HG02970 (cell line): ENCODE results near the gene ELL3.
"Not testable (repeated sequence)": the region's sequence is repeated elsewhere in the genome, so short reads cannot be mapped to it uniquely, and the experiment has no call there.

Source experiments
- ATAC-seq: cut with Tn5 transposase; IDR thresholded peaks from one replicate; pipeline ENCODE4 v1.9.1; 2021; ENCODE audit warnings: mild to moderate bottlenecking, moderate library complexity, moderate number of reproducible peaks; ENCODE audit not compliant: unreplicated experiment, low FRiP score

ELL3 gene

DNA sequence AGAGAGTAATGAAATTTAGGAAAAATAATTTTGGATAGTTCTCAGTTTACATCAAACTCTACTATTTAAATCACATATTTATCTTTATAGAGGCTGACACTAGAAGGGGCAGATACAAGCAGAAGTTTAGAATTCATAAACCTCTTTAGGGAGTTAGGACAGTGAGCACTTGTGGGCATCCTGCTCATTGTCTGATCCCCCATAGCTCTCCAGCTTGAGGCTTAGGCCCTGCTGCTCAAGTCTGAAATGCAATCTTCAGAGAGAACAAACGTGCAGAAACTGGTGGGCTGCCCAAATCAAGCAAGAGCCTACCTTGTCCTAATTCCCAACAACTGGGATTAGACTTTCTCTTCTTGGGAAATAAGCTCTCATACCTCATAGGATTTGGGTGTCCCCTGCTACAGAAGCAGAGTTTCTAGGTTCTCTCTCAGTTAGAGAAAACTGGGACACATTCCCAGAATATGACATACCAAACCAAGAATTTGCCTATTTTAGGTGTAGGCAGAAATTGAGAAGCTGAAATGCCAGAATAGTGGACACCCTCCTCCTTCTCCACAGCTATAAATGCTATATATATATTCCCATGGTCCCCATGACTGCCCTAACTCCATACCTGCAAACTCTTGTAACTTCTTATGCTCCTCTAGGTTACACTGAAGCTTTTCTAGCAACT is 48.6 kb downstream of the ELL3 start:
- not testable (repeated sequence) for ATAC-seq

DNA sequence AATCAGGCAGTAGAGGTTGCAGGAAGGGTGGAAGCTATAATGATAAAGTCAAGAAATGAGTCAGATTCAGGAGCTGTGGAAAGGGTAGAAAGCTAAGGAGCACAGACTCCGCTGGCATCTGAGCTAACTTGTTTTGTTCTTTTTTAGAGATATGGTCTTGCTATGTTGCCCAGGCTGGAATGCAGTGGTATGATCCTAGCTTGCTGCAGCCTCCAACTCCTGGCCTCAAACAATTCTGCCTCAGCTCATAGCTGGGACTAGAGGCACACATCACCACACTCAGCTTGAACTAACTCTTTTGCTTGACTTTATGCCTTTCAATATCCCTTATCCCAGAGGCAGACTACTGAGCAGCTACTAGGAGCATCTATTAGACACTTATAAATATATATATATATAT is 50.5 kb downstream of the ELL3 start:
- not testable (repeated sequence) for ATAC-seq

DNA sequence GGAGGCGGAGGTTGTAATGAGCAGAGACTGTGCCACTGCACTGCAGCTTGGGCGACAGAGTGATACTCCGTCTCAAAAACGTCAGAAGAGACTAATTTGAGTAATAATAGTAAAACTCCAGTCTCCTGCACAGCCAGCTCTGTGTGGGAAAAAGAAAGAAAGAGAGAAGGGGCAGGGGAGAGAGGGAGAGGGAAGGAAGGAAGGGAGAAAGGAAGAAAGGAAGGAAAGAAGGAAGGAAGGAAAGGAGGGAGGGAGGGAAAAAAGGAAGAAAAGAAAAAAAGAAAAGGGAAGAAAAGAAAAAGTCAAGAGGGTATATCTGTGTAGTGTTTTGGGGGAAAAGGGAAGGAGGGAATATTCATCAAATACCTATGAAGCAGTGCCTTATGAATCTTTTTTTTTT is 53.6 kb downstream of the ELL3 start:
- ATAC-seq = no peak
